GM18861 (cell line): Measurements from ENCODE around the gene CAMK2A.

Experiments used
- ATAC-seq: cut with Tn5 transposase; IDR thresholded peaks from one replicate; pipeline ENCODE4 v1.9.1; 2021; ENCODE audit not compliant: unreplicated experiment

The CAMK2A gene

DNA sequence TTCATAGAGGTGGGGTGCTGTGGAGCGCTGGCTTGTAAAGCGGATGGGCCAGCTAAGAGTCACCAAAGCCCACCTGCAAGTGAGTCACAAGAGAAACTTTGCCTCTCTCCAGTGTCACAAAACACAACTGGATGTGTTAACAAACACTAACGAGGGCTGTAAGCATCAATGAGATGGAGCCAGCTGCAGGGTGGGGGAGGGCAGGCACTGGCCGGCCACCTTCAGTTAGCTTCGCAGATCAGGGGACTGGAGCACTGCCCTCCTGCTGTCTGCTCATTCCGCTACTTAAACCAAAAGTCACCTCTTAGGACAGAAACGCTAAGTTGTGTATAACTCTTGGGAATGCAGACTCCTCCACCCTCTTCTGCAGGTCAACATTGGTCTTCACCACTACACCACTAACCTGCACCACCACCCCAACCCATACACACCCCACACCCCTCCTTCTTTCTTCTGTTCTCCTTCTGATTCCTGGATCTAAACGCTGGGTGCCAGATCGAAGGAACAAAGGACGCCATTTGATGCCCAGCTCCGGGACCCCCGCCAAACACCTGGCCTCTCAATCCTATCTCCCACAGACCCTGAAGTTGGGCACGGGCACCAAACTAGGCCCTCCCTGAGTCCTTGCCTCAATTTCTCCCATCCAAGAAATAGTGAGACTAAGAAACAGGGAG, 11.1 kb upstream of the CAMK2A start:
- no peak for ATAC-seq

DNA sequence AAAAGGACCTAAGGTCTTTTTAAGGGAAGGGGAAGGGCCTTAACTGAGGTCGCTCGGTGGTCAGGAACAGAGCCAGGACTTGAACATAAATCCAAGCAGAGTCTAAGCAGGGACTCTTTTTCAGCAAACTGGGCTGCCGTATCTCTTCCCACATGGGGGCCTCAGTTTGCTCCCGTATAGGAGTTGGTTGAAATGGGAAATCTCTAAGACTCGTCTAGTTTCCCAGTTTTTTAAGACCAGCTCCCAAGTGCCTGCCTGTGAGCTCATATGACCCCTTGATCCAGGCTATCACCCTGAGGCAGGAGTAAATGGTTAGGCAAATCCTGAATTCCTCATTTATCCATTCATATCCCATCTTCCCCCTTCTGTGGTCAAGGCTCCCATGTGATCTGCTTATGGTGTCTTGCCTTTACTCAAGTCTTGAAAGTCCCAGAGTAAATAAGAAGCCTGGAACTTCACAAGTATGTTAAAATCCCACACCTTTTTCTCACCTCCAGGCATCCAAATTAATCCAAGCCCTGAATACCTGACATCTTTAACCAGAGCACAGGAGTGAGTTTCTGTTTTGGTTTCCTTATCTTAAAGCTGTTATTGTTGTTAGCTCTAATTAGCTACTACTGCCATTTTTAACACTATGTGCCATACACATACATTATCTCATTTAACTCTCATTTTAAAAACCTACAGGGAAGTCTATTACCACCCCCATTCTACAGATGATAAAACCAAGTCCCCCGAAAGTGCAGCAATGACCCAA, 10.2 kb upstream of the CAMK2A start:
- no peak for ATAC-seq

DNA sequence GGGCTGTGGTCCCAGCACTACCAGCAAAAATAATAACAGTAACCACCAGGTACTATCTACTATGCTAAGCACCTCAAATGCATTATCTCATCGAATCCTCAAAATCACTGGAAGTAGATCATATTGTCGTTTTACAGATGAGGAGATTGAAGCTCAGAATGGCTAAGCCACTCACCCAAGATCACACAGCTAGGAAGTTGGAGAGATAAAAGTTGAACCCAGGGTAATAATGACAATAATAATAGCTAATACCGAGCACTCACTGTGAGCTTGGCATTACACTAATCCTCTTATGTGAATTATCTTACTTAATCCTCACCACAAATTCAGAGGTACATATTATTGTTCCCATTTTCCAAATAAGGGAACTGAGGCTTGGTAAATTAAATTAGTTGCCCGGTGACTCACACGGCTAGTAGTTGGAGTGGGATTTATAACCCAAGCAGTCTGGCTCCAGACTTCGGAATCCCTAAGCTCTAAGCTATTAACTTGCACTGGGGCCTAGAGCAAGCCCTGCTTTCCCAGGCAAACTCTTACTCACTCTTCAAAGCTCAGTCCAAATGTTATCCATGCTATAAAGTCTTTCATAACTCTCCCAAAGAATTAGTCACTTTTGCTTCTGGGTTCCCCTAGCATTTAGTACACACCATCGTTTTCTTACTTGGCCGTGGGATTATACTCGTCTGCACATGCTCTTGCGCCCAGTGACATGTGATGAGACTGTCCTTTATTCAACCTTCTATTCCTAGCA, 9.3 kb upstream of the CAMK2A start:
- ATAC-seq = no peak

DNA sequence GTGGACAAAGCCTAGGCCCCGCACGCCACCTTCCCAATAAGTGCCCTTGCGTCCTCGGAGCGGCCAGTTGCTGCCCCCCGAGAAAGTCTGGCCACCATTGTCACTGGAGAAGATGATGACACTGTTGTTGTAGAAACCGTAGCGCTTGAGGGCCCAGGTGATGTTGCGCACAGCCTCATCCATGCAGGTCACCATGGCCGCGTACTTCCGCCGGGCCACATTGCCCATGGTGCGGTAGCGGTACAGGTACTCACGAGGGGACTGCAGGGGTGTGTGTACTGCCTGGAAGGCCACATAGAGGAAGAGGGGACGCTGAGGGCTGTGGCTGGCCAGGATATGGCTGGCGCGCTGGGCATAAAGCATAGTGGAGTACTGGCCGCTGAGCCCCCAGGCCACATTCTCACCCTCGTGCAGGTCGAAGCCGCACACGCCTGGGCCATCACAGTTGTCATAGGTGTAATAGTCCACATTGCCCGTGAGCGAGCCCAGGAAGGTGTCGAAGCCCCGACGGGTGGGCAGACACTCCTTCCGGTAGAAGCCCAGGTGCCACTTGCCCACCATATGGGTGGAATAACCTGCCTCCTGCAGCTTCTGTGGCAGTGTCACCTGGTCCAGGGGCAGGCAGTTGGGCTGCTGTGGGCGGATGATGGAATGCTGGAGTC, 8.5 kb upstream of the CAMK2A start:
- ATAC-seq = no peak

DNA sequence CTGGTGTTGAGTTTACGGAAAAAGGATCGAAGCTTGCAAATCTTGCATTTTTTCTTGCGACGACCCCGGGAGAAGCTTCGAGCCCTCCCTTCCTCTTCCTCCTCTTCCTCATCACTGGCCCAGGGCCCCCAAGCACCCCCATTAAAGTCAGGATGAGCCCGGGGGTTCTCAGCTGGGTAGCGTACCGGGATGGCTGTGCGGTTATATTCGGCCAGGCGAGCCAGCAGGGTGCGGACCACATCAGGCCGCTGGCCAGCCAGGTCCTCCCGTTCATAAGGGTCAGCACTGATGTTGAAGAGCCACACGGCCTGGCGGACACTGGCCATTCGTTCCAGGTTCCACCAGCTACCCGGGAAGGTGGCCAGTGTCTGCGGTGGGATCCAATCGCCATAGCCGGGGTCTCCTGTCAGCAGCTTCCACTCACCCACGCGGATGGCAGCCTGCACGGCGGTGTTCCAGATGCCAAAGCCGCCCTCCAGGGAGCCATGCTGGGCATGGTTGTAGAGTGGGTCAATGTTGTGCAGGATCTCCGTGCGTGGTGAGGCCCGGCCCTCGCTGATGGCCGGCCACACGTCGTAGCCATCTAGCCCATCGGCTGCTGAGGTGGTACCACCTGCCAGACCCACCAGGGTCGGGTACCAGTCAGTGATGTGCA, 7.8 kb upstream of the CAMK2A start:
- no peak for ATAC-seq

DNA sequence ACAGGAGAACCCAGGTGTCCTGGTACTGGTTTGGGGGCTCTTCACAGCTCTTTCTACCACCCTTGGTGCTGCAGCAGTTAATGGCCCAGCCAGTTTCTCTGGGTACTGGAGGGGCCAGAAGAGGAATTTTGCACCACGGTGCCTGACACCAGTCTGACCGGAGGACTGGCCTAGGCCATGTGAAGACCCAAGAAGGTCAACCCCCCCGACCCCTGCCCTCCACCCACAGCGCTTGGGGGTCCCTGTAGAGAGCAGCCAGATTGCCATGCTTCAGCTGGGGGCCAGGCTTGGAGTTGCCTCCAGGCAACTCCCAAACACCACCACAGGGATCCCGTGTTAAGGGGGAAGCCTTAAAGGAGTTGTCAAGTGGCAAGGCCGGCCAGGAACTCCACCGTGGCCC, 6.9 kb upstream of the CAMK2A start:
- no peak for ATAC-seq

DNA sequence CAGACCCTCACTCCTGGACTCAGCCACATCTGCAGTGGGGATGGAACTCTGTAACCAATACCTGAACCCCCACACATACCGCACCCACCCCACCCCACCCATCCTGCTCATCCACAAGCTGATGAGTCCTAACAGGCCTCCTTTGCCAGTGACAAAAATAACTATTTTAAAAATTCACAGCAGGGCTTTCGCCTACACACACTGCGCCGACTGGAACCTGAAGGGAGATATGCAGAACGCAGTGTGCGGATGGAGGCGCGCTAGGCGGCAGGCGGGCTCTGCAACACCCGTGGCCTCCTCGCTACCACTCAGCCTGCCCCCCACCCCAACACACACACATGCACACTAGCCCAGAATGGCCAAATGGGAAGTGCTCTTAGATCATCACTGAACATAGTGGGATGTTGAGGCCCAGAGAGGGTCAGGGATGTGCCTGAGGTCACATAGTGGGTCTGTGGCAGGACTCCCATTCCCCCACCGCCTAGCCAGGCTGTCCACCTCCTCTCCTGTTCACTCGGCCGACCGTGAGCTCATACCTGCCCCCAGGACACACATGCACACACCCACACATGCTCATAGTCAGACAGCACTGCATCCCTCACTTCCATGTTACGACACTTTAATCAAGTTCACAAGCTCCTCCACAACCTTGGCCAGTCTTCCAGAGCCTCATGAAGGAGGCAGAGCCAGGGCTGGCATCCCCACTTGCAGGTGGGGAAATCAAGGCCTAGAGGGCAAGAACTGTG, 6.3 kb upstream of the CAMK2A start:
- no peak for ATAC-seq

DNA sequence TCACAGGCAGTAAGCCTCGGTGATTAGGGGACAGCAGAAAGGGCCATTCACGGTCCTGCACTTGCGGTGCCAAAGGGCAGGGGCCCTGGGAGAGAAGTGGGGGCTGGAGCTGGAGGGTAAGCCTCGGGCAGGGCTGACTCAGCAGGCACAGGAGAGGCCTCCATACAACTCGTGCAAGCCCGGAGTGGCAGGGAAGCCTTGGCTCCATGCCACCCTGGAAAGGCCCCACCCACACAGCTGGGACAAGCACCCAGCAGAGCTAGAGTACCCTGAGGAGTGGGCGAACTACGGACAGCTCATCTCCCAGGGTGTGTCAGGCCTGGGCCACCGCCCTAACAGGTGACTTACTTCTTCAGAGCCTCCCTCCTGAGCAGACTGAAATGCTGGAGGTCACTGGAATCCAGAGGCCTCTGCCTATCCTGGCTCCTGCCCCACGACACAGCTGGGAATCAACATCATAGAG, 5.6 kb upstream of the CAMK2A start:
- no peak for ATAC-seq

DNA sequence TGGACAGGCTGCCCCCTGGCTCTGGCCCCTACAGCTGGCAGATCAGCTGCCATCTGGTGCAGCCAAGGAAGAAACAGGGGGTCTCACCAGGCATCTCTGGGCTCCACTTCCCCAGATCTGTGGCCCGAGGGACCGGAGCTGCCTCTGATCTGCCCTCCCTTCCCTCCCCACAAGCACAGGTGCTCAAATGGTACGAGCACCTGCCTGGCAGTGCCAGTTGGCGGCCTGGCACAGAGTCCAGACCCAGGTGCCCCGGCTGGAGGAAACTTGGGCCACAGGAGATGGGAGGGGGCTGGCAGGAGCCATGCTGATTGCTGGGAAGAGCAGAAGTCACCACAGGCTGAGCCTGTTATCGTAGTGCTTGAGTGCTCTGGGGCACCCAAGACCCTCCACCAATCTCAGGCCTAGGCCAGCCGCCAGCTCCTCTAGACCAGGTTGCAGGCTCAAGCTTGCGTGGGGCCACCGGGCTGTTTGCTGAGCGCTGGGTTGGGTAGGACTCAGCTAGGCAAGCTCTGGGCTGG, 5.0 kb upstream of the CAMK2A start:
- no peak for ATAC-seq

DNA sequence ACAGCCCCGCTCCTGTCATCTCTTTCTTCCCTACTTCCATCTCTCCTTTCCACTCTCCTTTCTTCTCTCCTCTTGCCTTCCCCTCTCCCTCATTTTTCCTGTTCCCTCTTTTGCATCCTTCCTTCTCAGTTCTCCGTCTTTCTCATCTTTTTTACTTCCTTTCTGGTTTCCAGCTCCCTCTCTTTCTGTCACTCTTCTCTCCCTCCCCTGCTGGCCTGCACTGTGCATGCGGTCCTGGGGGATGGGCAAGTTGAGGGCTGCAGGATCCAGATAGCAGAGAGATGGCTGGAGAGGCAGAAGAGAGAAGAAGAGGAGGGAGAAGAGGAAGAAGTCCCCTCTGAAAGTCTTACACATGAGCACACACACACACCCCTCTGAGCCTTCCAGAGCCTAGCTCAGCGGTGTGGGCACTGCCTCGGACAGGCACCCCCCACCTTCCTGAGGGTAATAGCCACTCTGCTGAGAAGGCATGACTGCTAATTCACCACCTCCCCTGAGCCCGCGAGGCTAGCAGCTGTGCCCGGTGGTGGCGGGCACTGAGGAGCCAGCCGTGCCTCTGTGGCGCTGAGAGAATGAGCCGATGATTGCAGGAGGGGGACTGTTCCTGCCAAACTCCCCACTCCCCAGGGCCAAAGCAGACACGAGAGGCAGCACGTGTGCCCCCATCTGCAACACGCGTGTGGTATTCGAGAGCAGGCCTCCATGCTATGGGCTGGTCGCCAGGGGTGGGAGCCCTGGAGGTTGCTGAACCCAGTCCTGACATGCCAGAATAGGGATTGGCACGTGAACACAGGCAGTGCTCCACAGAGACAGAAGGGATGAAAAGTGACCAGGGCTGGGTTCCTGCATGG, 3.7 kb upstream of the CAMK2A start:
- no peak for ATAC-seq

DNA sequence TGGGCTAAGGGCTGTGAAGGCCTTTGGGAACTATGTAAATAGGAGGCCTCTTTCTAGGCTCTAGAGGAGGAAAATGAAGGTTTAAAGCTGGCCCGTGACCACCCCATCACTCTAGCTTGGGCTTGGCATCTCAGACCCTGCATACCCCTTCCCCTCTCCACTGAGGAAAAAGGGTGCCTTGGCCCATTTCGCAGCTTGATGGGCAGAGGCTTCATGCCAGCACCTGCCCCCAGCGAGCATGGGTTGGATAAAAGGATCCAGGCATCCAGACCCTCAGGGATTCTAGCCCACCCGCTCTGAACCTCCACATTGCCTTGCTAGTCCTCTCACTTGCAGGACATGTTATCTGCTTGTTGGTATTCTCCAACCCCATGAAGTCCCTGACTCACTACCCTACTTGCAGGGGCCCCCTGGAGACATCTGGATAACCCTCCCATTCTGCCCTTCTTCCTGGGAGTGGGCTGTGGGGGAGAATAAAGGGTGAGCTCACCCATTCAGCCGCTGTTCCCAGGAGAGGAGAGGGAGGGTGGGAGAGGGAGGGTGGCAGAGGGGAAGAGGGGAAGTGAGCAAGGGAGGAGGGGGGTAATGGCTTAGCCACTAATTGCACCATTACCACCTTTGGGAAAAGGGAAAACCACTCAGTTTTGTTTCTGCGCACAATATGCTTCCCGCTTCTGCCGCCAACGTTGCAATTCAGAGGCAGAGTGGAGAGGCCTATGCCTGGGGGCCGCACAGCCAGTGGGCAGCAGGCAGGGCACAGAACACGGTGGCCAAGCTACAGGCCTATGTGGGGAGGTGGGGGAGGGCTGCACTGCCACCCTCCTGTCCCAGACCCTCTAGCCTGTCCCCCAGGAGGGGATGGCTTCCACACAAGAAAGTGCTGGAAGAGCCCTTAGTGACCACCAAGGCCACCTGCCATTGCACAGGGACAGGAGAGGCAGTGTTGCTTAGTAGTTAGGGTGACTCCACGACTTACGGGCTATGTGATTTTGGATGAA, 2.1 kb upstream of the CAMK2A start:
- ATAC-seq = no peak

DNA sequence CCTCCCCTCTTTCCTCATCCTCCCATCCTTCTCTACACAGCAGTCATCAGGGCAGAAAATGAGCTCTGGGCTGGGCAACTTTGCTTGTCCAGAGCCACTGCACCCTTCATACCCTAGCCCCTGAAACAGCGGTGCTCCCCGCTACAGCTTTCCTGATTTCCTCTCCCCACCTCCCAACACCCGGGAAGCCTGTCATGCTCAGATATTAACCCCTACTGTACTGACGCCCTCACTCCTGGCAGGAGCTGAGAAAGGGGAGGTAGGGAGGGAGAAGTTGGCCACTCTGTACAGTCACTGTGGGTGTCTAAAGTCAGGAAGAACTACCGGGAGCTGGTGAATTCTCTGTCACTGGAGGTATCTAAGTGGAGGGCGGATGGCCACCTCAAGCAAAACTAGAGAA, 782 bp downstream of the CAMK2A start:
- no peak for ATAC-seq

DNA sequence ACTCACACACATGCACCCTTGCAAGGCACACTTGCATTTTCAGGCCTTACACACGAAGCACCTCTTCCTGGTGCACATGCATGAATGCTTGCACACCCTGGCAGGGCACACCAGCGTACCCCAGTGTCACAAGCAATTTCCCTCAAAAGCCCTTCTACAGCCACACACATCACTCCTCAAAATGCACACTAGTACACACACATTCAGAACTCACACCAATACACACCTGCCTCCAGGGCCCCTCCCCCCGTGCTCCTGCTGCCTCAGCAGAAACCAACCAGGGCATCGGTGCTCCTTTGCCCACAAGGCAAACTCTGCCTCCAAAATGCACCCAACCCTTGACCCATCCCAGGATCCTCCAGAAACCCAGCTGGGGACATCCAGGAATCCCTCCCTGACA, 1.2 kb downstream of the CAMK2A start:
- no peak for ATAC-seq

DNA sequence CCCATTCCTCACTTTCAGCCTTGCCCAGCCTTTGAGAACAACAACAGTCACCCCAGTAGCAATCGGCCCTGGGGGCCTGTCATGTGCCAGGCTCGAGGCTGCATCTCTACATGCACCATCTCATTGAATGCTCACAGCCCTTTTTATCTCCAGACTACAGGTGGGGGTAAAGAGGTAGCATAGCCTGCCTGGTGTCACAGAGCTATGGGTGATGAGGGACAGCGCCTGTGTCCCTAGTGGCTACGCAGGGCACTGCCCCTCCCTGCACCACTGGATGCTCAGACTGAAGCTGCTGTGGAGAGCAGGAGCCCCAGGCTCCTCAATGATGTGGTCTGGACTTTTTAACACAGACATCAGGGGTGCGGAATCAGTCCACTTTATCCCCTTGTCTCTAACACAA, 2.8 kb downstream of the CAMK2A start:
- ATAC-seq = no peak

DNA sequence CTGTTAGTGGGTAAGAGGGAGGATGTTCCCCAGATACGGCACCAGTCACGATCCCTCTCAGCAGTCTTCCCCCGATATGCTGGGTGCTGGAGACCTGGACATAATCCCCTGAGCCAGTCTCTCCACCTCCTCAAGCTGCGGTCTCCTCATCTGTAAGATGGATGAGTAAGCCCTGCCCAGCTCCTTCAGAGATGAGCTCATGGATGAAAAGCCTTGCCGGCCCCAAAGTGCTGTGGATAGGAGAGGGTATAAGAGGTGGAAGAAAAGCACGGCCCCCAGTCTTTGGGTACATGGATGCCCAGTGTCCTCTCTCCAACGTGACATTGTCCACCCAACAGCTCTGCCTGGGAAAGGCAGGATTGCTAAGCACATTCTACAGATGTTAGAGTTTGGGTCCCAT, 4.5 kb downstream of the CAMK2A start:
- ATAC-seq = no peak

DNA sequence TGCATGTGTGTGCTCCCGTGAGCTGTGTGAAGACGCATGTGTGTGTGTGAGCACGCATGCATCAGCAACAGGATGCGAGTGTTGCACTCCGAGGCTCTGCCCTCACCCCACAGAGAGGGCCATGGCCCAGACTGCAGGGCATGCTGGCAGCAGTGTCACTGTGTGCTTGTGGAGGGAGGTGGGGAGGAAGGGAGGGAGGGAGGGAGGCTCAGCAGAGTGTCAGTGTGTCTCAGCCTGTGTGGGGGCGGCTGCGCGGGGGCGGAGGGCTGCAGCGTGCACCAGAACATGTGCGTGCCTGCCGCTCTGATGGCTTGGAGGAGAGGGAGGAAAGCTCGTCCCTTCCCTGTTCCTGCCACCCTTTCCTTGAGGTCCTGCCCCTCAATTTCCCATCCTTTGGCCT, 5.3 kb downstream of the CAMK2A start:
- no peak for ATAC-seq

DNA sequence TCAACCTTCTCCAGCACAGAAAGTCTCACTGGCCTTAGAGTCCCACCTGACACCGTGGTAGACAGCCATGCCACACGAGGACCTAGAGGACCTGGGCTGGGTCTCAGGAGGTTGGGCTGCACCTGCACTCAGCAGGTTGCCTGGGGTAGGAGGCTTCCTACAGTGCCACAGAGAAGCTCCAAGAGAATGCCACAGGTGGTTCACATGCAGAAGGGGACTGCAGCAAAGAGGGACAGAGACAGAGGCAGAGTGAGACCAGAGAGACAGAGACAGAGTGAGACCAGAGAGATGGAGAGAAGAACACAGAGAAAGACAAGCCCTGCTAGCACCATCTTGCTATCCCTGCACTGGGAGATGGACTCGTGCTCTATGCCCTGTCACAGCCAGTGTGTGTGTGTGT, 5.7 kb downstream of the CAMK2A start:
- no peak for ATAC-seq

DNA sequence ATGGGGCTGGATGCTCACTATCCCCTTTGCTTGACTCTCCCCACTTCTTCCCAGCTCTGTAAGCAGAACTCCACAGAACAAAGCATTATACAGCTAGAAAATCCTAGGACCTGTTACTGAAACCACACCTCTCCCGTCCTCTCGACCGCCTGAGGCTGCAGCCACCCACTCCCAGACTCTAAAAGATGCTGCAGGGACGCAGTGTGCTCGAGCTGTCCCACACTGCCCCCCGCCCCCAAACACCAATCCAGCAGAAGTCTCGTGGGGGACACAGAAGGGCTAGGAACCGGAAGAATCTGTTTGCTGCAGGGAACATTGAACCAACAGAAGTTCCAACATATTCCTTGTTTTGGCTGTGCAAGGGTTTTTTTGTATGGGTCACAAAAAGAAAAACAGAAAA, 7.6 kb downstream of the CAMK2A start:
- no peak for ATAC-seq
